ENCODE data around the gene STOX2.

STOX2 gene

DNA sequence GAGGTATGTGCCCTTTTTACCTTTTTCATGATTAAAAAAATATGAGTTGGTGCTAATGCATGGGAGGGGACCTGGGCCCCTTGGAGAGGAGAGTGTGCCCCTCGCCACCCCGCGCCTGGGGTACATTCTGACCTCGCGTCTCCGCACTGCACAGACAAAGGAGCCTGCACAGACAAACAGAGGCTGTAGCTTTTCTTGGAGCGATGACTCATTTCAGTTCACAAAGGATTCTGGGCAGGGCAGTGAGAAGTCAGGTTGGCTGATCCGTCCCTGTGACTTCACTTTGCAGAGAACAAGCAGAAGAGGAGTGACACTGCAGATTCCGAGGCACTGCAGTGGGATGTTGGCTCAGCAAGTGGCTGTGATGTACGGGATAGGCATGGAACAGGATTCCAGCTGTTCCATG, 82.9 kb downstream of the STOX2 start:
- no peak for DNase-seq

DNA sequence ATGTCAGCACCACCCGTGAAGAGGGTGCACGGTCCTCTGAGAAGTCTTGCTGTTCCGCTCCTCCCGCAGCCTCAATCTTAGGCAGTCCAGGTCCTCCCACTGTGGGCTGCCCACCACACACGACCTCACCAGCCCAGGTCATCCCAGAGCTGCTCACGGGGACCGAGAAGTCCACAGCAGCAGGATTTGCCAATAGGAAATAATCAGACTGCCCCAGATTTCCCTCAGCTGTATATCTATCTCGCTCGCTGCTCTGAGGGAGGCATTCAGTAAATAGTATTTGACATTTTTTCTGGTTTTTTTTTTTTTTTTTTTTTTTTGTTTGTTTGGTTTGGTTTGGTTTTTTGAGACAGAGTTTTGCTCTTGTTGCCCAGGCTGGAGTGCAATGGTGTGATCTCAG, 83.8 kb downstream of the STOX2 start:
- no peak for DNase-seq

DNA sequence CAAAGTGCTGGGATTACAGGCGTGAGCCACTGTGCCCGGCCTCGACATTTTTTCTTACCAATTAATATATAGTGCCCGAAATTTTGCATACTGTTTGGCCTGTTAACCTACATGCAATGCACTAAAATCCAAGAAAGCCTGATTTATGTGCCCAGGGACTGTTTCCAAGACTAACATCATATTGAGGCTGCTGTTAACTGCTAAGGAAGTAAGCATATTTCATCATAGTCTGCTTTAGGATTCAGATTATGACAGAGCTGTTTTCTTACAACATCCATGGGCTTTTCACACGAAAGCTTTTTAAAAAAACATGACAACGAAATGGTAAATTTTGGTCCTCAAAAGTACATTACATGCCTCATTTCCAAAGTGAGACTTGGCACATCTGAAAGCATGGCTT, 84.4 kb downstream of the STOX2 start:
- DNase-seq, result no peak

DNA sequence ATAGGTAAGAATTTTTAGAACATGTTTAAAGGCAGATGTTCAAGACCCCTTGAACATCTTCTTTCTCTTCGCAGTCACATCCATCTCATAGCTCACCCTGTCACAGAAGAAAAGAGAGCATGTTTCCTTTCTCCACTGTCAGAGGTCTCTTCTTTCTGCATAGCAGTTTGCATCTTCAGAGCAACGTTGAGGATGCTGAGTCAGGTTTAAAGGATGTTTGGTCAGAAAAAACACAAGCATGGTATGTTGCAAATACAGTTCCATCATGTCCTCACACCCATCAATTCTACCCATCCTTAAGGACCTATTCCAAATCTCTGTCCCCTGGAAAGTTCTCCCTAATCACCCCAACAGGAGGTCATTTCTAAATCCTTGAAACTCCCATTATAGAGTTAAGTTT, 84.8 kb downstream of the STOX2 start:
- DNase-seq, result no peak

DNA sequence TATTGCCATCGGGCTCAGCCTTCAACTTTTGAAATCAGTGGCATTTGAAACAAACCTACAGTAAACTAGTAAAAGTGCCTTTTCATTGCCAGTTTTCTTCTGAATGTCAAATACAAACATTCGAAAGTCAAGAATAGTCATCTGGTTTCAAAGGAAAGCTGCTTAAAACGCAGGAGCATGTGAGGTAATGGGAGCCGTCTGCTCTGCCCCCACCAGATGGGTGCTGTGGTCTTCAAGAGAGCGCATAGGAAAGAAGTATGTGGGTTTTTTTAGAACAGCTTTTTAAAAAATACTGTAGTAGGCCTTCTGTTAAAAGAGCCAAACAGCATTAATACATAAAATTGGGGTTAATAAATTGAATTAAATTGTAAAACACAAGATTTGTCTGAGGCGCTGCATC, 88.6 kb downstream of the STOX2 start:
- DNase-seq, result no peak

DNA sequence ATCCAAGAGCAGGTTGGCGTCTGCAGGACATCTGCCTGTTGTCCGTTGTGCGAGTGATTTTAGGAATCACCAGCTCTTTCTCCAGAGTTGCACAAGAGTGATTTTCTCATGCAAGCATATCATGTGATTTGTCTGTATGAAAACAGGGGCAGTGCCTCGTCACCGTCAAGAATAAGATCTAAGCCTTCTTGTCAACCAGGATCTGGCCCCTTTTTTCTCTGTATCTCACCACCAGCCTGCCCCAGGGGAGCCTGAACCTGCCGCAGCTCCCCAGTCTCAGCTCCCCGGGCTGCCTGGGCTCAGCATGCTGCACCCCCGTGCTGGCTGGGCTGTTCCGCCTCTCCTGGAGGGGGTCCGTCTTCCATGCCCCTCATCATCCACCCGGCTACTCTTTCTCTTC, 90.5 kb downstream of the STOX2 start:
- no peak for DNase-seq

DNA sequence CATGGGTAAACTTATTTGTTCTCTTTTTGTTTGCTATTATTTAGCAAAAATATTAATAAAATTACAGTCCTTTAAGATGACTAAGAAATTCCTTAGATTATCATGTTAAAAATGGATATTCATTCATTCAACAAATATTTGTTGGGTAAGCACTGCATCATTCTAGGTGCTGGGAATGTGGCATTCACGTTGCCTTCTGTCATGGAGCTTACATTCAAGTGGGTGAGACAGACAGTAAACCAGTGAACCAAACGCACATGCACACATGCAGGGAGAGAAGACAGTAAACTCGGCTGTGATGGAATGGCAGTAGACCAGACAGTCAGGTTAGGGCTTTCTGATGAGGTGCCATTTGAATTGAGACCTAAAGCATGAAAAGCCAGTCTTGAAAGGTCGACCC, 91.8 kb downstream of the STOX2 start:
- no peak for DNase-seq

DNA sequence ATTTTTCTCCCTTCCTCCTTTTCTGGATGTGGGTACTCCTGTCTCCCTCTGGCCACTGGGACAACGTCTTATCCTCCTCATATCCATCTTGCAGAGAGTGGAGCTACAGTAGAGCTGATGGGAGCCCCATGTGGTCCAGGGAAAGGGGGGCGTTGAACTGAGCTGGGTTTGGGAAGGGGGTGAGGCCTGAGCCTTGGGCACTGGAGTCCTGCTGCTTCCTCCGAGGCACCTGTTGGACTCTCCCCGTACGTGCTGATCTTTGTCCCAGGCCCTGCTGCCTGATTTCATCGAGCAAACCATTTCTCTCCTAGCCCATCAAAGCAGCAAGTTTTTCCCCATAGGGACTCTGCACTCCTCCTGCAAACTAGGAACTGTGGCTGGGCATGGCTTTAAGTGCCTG, 94.3 kb downstream of the STOX2 start:
- DNase-seq, result no peak

DNA sequence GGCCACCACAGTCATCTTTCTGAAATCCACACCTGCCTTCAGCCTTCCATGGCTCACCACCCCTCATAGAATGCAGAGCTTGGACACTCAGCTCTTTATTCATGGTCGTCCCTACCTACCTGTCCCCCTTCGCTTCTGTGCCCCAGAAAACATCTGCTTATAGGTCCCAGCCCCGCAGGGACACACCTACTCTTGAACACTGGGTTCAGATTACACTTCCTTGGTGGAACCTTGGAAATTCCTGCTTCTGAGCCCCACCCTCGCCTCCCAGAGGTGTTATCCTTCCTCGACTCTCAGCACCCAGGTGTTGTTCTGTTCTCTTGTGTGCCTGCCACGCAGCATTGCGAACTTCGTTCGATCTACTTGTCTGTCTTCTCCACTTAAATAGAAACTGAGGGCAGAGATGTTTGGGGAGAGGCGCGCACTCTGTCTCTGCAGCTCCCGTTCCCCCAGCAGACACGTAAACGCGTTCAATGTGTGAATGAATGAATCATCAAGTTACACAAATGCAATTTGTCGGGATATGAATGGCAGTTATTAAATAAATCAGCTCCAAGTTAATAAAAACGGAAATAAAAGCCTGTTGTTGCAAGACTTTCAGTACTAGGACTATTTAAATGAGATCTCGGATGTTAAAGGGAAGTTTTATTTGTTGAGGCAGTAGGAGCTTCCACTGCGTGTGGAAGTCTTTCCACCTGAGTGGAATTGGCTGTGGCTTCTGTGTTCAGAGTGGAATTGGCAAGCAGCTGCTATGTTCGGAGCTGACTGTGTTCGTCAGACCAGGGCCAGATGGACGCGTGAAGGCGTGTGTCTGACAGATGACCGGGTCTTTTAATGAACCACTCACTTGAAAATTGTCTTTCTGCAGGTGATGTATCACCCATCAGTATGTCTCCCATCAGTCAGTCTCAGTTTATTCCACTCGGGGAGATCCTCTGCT, 95.6 kb downstream of the STOX2 start:
- DNase-seq, result no peak

DNA sequence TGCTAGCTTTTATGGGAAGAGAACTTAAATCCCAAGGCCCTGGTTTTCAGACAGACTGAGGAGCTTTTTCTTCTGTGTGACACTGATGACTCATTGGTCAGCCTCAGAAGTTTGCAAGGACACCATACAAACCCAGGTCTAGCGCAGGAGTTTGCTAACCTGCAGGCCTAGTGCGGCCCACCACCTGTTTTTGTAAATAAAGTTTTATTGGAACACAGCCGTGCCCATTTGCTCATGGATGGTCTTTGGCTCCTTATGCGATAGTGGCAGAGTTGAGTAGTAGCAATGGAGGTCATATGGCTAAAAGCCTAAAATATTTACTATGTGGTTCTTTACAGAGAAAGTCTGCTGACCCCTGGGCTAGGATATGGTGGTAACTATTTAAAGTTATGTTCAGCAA, 98.3 kb downstream of the STOX2 start:
- no peak for DNase-seq

DNA sequence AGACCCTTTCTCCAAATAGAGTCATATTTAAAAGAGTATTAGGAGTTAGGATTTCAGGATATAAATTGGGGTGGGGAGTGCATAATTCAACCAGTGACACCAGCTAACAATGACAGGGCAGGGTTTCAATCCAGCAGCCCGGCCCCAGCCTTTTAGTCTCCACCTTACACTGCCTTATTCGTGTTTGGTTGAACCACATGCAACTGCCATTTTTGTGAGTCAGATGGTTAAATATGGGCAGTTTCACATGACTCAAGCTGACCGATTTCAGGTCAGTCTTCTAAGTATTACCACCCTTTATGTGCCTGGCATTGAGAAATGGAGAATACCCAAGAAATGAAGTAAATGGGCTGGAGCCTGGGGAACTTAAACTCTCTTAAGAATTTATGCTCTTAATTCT, 102.8 kb downstream of the STOX2 start:
- DNase-seq, result no peak

DNA sequence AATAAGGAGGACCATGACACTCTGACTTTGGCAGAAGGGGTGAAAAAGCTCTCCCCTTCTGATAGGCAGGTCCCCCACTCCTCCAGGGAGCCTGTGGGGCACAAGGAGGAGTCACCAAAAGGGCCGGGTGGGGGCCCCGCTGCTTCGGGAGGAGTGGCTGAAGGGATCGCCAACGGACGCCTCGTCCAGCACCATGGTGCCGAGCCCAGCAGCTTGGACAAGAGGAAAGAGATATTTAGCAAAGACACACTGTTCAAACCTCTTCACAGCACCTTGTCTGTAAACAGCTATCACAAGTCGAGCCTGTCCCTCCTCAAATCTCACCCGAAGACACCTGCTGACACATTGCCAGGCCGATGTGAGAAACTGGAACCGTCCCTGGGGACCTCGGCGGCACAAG, 105.6 kb downstream of the STOX2 start:
- no peak for DNase-seq

DNA sequence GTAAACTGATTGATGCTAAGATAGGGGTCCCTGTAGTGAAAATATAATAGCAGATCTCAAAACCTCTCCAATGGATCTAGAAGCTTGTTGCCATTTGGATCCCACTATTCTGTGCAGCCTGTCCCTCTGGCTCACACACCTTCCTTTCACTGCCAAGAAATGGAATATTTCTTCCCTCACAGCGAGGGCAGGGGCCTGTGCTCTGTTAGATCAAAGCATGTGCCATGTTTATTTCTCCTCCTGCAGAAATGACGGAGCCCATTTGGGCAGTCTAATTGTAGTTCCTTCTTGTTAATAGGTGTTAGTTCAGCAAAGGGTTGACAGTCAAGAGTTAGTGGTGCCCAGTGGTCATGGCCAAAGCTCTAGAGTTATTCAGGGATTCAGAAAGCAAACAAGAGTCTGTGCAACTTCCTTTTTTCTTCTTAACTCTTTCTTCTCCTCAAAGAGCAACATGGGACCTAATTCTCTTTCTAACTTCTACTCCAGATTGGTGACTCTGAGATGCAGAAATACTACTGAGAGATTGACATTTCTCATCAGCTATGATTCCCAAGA, 106.8 kb downstream of the STOX2 start:
- no peak for DNase-seq

DNA sequence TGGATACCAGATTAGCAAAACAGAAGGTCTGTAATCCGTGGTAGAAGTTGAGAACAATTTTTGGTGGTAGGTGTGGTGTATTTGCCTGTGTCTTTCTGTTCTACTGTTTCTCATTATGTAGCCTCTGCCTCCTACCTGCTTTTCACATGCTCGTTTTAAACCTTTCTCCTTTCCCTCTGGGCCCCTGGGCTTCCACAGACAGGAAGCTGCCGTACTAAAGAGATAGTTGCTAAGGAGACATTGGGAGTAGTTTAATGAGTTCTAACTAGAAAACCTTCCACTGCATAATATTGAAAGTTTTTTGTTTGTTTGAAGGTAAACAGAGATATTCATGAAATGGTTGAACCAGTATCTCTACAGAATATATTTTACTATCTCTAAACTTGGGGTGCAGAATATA, 107.8 kb downstream of the STOX2 start:
- no peak for DNase-seq

DNA sequence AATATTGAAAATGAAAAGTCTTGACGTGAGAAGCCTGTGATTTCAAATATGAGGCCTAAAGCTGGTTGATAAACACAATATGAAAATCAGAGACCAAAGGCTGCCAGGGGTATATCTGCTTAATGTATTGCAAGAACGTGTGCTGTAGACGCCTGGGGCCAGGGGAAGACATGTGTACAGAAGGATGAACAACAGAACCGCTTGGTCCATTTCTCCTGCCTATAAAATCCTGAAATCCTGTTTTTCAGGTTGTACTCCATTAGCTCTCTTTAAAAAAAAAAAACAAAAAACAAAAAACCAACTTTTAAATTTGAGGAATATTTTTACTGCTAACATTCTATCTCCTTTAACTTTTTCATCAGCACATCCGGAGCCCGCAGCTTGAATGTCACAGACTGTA, 109.2 kb downstream of the STOX2 start:
- no peak for DNase-seq

DNA sequence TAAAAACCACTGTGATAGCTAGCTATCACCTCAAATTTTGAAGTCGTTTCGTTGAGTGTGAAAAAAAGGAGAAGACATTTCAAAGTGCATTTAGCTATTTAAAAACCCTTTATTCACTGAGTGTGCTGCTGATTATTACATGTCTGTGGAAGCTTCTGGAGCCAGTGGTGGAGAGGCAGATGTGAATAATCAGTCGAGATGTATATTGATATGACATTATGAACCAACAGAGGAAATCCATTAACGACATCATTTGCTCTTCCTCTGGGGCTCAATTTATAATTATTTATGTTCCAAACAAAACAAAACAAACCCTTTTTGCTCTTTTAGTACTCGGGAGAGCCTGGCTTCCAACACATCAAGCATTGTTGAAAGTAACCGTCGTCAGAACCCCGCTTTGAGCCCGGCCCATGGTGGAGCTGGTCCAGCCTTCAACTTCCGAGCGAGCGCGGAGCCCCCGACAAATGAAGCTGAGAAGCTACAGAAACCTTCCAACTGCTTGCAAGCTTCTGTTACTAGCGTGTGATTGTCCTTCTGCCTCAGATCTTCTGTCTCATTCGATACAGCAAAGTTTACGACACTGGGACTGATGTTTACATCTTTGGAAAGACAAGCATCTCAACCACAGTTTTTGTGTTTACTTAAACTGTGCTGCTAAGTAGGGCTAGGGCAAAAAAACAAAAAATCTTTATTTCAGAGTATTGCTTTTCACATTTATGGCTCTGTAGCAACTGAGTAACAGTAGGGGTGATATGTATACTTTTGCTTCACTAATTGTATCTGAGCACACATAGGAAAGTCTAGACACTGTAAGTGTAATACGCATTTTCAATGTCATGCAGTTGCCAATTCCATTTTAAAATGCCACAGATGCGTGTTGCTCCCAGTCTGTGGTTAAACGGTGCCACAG, 111.9 kb downstream of the STOX2 start:
- DNase-seq, result no peak

DNA sequence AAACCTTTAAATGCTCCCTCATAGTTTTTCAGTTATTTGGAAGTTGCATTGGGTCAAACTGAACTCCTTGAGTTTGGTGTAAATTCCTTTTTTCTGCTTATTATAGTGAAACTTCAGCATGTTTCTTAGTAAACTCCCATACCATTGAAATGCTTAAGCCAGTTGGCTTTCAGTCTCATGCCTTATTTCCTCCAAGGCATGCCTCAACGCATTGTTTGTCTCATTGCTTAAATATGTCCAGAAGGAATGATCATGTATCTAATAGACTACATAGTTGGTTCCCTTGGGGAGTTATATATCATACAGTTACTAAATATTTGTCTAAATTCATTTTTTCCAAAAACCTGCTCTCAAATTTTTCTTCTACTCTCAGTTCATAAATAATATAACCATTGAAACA, 114.0 kb downstream of the STOX2 start:
- no peak for DNase-seq

DNA sequence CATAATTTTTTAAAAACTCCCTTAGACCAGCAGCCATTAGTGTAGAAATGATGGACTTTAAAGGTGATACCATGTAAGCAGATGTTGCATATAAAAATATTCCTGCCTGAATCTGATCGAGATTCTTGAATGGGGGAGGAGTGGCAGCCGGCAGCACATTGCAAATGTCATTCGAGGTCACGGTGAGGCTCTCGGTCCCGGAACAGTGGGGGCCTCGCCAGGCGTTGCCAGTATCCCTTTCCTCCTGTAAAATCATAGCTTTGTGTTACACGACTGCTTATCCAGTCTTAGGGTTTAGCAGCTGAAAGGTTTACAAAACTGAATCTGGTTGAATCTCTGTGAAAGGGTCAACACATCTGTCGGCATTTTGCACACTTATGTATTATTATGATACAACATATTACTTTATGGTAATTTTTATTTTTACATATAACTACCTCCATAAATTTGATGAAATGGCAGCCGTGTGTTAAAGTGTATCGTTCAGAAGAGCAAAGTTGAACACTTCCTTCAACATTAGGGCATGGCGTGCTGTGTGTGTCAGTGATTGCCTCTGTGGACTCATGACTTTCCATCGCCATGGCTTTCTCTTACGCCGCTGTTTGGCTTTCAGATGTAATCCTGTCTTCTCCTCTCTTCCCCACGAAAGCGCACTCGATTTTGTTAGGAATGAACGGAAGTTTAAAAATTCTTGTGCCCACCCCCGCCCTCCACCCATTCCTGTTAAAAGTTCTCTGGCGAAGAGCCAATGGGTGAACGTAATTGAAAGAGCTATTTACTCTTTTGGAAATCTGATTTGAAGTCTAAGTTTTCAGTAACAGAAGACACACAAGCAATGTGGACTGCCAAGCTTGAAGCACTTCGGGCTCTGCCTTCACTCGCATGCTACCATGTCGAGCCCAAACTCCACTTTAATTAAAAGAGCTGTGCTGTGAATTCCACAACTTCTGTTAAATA, 114.8 kb downstream of the STOX2 start:
- no peak for DNase-seq

DNA sequence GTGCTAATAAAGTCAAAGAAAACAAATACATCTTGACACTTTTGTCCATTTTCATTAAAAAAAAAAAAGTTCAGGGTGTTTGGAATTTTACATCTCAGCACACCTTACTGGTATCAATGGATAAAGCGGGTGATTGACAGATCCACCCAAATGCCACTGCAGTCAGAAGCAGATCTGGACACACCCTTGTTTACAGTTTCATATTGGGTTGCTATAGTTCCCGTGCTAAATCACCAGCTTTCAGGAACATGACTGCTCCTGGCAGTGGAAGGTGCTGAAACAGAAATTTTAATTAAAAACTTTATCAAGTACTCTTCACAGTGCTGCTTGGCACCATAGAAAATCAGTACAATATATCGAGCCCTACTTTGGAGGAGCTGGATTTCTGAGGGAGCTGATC, 116.3 kb downstream of the STOX2 start:
- no peak for DNase-seq

DNA sequence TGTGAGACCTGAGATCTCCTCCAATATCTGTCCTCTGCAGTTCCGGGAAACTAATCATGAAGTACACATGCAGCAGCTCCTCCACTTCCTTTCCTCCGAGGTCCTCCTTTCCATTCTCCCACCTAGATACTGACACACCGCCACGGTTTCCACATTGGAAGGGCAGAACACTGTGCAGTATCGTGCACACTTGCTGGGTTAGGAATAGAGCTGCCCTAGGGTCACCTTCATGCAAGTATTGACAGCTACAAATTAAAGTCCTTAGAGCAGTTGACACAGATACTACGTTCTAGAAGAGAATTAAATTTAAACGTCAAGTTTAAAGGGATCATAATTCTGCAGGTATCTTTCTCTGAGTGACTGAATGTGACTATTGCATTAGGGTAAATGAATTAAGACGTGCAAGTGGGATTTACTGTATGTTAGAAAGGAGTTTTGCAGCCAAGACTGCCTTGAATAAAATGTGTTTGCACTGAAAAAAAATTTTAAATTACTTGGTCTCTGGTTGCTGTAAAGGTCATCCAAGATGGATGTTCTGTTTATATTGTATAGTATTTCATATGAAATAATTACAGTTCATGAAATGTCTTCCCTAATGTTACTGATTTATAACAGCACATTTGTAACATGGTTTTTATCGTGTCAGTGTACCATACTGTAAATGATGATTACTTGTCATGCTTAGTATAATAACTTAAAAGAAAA, 117.7 kb downstream of the STOX2 start:
- DNase-seq, result no peak

DNA sequence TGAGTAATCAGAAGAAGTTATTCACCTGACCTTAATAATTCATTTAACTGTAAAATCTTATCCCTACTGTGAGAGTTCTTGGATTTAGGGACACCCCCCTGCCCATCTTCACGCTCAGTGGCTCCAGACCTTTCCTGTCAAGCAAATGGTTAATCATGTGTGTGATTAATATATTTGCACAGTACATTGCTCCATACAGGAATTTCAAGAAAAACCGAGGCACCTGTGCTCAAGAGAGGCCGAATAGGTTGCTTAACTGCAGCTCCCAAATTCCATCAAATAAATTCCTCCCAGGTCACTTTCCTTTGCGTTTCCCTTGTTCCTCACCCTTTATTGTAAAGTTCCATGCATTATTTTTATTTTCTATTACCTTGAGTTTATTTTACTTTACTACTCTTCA, 119.5 kb downstream of the STOX2 start:
- no peak for DNase-seq

Measured in NCI-H2029 (cell line).